ENCODE measurements around the gene NOP9. TPM values are rescaled to one million over a fixed set of nuclear protein-coding genes. Genes with fewer than 3 reads are reported as not detected.

NOP9 gene, protein sequence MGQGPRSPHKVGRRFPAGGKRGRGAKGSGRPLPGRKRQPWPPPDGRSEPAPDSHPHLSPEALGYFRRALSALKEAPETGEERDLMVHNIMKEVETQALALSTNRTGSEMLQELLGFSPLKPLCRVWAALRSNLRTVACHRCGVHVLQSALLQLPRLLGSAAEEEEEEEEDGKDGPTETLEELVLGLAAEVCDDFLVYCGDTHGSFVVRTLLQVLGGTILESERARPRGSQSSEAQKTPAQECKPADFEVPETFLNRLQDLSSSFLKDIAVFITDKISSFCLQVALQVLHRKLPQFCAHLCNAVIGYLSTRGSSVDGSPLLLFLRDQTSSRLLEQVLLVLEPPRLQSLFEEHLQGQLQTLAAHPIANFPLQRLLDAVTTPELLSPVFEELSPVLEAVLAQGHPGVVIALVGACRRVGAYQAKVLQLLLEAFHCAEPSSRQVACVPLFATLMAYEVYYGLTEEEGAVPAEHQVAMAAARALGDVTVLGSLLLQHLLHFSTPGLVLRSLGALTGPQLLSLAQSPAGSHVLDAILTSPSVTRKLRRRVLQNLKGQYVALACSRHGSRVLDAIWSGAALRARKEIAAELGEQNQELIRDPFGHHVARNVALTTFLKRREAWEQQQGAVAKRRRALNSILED
- total RNA-seq: 10 to 100 TPM; 19.4 to 29.2 (median 22.8) TPM

DNA sequence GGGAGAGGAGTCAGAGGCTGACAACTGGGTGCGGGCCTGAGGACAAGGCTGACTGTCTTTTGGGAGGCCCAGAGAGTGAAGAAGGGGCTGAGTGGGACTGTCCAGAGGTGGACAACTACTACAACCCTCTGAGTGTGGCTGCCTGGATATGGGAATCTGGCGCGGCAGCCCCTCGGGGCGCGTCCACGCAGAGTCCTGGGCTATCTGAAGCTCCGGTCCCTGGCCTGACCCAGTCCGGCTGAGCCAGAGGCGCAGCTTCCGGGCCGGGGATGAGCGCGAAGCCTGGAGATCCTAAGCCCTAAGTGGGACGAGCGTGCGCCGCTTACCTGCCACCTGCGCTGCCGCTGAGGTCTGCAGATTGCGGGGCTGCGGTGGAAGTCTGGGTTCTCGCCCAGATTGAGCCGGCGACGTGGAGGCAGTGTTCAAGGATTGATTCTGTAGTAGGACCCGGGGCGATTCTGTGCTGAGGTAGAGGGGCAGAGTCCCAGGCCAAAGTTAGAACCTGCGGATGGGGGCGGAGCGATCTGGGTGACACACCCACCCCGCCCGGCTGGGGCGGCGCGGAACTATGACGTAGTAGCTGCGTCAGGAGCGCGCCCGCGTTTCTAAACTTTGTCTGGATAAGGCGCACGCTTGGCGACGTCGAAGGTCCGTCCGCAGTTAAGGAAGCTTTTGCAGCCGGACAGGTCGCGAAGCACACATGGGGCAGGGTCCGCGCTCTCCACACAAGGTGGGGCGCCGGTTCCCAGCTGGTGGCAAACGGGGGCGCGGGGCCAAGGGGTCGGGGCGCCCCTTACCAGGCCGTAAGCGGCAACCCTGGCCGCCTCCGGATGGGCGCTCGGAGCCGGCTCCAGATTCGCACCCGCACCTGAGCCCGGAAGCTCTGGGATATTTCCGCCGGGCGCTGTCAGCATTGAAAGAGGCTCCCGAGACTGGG, at the start of gene NOP9, which contains the start of gene DHRS1:
Gene NOP9 (plus strand): TSS at position 596 of the 937 bp plus-strand sequence. CDS start 105 bp downstream, at position 701.
Gene DHRS1 (minus strand): TSS at position 526 of the 937 bp plus-strand sequence. CDS start 674 bp downstream, outside the sequence.
- peaks cover 0 to 51% of the 10 kb centered on the region in 2 donors for H3K36me3 ChIP-seq
- peak in 1 of 2 donors; percentile 70 for TF ChIP-seq POLR2A (IDR thresholded peaks at IDR 0.05)
- no peak for TF ChIP-seq EP300 (IDR thresholded peaks at IDR 0.05)
- TF ChIP-seq, protein P1, sequence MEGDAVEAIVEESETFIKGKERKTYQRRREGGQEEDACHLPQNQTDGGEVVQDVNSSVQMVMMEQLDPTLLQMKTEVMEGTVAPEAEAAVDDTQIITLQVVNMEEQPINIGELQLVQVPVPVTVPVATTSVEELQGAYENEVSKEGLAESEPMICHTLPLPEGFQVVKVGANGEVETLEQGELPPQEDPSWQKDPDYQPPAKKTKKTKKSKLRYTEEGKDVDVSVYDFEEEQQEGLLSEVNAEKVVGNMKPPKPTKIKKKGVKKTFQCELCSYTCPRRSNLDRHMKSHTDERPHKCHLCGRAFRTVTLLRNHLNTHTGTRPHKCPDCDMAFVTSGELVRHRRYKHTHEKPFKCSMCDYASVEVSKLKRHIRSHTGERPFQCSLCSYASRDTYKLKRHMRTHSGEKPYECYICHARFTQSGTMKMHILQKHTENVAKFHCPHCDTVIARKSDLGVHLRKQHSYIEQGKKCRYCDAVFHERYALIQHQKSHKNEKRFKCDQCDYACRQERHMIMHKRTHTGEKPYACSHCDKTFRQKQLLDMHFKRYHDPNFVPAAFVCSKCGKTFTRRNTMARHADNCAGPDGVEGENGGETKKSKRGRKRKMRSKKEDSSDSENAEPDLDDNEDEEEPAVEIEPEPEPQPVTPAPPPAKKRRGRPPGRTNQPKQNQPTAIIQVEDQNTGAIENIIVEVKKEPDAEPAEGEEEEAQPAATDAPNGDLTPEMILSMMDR (IDR thresholded peaks at IDR 0.05): peak in 1 of 4 experiments; percentile 21
- TF ChIP-seq POLR2AphosphoS5 (IDR thresholded peaks at IDR 0.05): peak; percentile 95
- peaks cover 4 to 51% (median 10%) of the 10 kb centered on the region in 3 donors for H3K4me1 ChIP-seq
- no peaks in the 10 kb centered on the region for H3K9me3 ChIP-seq
- H3K27ac ChIP-seq: peak within 1 kb of the TSS; percentile 39 to 83 (median 79)
- 0 to 4% methylated on average over 1 to 7 of the region's 75 CpGs for WGBS, 2 donors (ENCODE audit: low coverage in 1 of 2)
- peak; percentile 91 for ATAC-seq
- peak within 1 kb of the TSS; percentile 69 to 81 for H3K4me3 ChIP-seq
- H3K27me3 ChIP-seq: no peaks in the 10 kb centered on the region

GRCh38 chr14:24250354-24250753, 49.3 kb upstream of the NOP9 start:
- Histone ChIP-seq H3K9me3 (no peaks in the 10 kb centered on the region), H3K36me3 (peaks cover 0 to 26% of the 10 kb centered on the region in 2 donors), H3K4me3 (no peak overlapping the region), H3K4me1 (no peaks in the 10 kb centered on the region), H3K27me3 (no peaks in the 10 kb centered on the region), H3K27ac (no peak overlapping the region)
- TF ChIP-seq POLR2A (IDR thresholded peaks at IDR 0.05) (no peak), EP300 (IDR thresholded peaks at IDR 0.05) (no peak), POLR2AphosphoS5 (IDR thresholded peaks at IDR 0.05) (no peak)
- TF ChIP-seq, protein P1 (IDR thresholded peaks at IDR 0.05): no peak
- ATAC-seq: no peak
- 35 to 52% methylated on average over 4 of the region's 4 CpGs for WGBS, 2 donors (ENCODE audit: low coverage in 1 of 2)

DNA sequence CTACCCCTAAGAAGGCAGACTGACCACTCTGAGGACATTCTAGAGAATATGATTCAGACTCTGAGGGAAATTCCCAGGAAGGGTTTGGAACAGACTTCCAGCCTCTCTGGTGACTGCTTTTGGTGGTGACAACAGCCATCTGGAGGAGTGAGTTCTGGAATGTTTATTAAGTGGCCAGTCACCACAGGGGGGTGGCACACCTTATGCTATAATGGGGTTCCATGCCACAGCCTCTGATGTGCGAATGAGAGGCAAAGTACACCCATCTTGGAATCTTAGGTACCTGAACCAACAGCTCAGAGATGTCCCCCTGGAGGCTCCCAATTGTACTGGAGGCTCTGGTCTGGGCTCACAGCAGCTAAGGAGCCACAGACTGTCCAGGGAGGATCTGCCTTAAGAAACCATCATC, 47.8 kb upstream of the NOP9 start:
- WGBS, 2 donors (ENCODE audit: low coverage in 1 of 2): 100% methylated on average over 1 of the region's 1 CpG; no CpG with 5 or more reads in 1 of the 2 donors
- no peak for ATAC-seq
- Histone ChIP-seq H3K4me1 (no peaks in the 10 kb centered on the region), H3K36me3 (peaks cover 0 to 26% of the 10 kb centered on the region in 2 donors), H3K9me3 (no peaks in the 10 kb centered on the region), H3K4me3 (no peak overlapping the region), H3K27ac (no peak overlapping the region), H3K27me3 (no peaks in the 10 kb centered on the region)
- TF ChIP-seq, protein P1 (IDR thresholded peaks at IDR 0.05): no peak
- TF ChIP-seq POLR2AphosphoS5 (IDR thresholded peaks at IDR 0.05) (no peak), EP300 (IDR thresholded peaks at IDR 0.05) (no peak), POLR2A (IDR thresholded peaks at IDR 0.05) (no peak)

- H3K4me3 ChIP-seq: no peak overlapping the region
- H3K27me3 ChIP-seq: no peaks in the 10 kb centered on the region
- WGBS, 2 donors (ENCODE audit: low coverage in 1 of 2): 40% methylated on average over 1 of the region's 11 CpGs; no CpG with 5 or more reads in 1 of the 2 donors
- no peak overlapping the region for H3K27ac ChIP-seq
- peaks cover 0 to 26% of the 10 kb centered on the region in 2 donors for H3K36me3 ChIP-seq
- H3K4me1 ChIP-seq: no peaks in the 10 kb centered on the region
- TF ChIP-seq, protein P1 (IDR thresholded peaks at IDR 0.05): no peak
- TF ChIP-seq EP300 (IDR thresholded peaks at IDR 0.05): no peak
- no peak for TF ChIP-seq POLR2AphosphoS5 (IDR thresholded peaks at IDR 0.05)
- no peaks in the 10 kb centered on the region for H3K9me3 ChIP-seq
- ATAC-seq: no peak
Measured at GRCh38 chr14:24252289-24253124, 47.1 kb upstream of the NOP9 start.

All from gastroesophageal sphincter (tissue), 4 donors.